Endothelial cell of umbilical vein (primary cell): Measurements from ENCODE around the gene AGBL4. TPM values are rescaled to one million over a fixed set of nuclear protein-coding genes. Genes with fewer than 3 reads are reported as not detected.

Experiments
- BruUV-seq: library from RNA; stranded (reverse); fragments of 400-500 nt; replicated peaks from 2 replicates; lab custom pipeline; 2021; lab: Mats Ljungman, UMichigan
- CTCF ChIA-PET: fragments of 300-600, 350-600 bp; sonication (Branson Sonifier 250); formaldehyde crosslinking; loops from one replicate; lab custom pipeline; 2021; ENCODE audit warnings: antibody characterized with exemption, inconsistent platforms; lab: Charles Lee
- POLR2A ChIA-PET: fragments of 300-600, 350-600 bp; sonication (Branson Sonifier 250); formaldehyde crosslinking; loops from one replicate; lab custom pipeline; 2021; ENCODE audit warnings: antibody characterized with exemption, inconsistent platforms; lab: Charles Lee
- DNase-seq: peaks from one replicate; pipeline ENCODE4 v3.0.0-alpha.2; 2011; ENCODE audit warnings: low read depth, low spot score
- FAIRE-seq: peaks from 2 replicates; lab custom pipeline; 2011; peaks lifted over from hg19 to GRCh38; lab: Jason Lieb, UNC
- H2AFZ ChIP-seq: 2 replicates; pipeline ENCODE4 v1.6.0; 2012; ENCODE audit warnings: low read depth, low read length, control low read depth, inconsistent platforms
- H3K27ac ChIP-seq: 2 replicates; pipeline ENCODE4 v1.5.1; 2011; ENCODE audit warnings: low read depth, mild to moderate bottlenecking, control low read depth, low read length, moderate library complexity; ENCODE audit not compliant: insufficient read depth
- H3K27me3 ChIP-seq, 2 experiments: 2 replicates each; pipeline versions ENCODE4 v1.6.0 to v1.6.1; 2011; ENCODE audit warnings: low read length in 2 of 2, mixed read lengths in 1 of 2; ENCODE audit not compliant: control insufficient read depth in 2 of 2, insufficient read depth in 2 of 2
- H3K36me3 ChIP-seq, 2 experiments: 2 replicates in 1 of 2; 3 replicates in 1 of 2; pipeline ENCODE4 v1.5.1; 2011; ENCODE audit warnings: low read length in 2 of 2, mild to moderate bottlenecking in 1 of 2, moderate library complexity in 1 of 2; ENCODE audit not compliant: control insufficient read depth in 2 of 2, insufficient read depth in 2 of 2; ENCODE audit errors: extremely low read depth in 1 of 2
- H3K4me1 ChIP-seq: 3 replicates; pipeline ENCODE4 v1.5.1; 2011; ENCODE audit warnings: mild to moderate bottlenecking, low read length; ENCODE audit not compliant: control insufficient read depth, insufficient read depth; ENCODE audit errors: extremely low read depth
- H3K4me2 ChIP-seq: 2 replicates; pipeline ENCODE4 v1.6.1; 2011; ENCODE audit warnings: low read length, control low read depth, mixed read lengths; ENCODE audit not compliant: insufficient read depth
- H3K4me3 ChIP-seq, 3 experiments: fragments of 200-600 bp in 1 of 3; sonication (generic), shearing (Covaris generic) in 1 of 3; replicated peaks in 1 of 3; 2 replicates each; pipeline ENCODE4 v1.5.1; 2011 to 2016; ENCODE audit warnings: control low read depth in 3 of 3, low read length in 3 of 3, mild to moderate bottlenecking in 2 of 3, inconsistent platforms in 1 of 3, low read depth in 1 of 3, moderate library complexity in 1 of 3; ENCODE audit not compliant: insufficient read depth in 1 of 3
- H3K79me2 ChIP-seq: 2 replicates; pipeline ENCODE4 v1.6.0; 2012; ENCODE audit warnings: low read length, inconsistent platforms; ENCODE audit not compliant: control insufficient read depth, insufficient read depth
- H3K9ac ChIP-seq: replicated peaks from 2 replicates; pipeline ENCODE3; 2011; ENCODE audit warnings: low read length, control low read depth; ENCODE audit not compliant: insufficient read depth; ENCODE audit errors: extremely low read depth
- H3K9me1 ChIP-seq: replicated peaks from 3 replicates; pipeline ENCODE4 v1.6.0; 2011; ENCODE audit warnings: mild to moderate bottlenecking, low read length; ENCODE audit not compliant: control insufficient read depth, insufficient read depth; ENCODE audit errors: extremely low read depth
- H3K9me3 ChIP-seq: replicated peaks from 2 replicates; pipeline ENCODE4 v1.5.1; 2012; ENCODE audit warnings: low read length, inconsistent platforms; ENCODE audit not compliant: control insufficient read depth, insufficient read depth
- H4K20me1 ChIP-seq: replicated peaks from 2 replicates; pipeline ENCODE3; 2011; ENCODE audit warnings: mild to moderate bottlenecking, low read length; ENCODE audit not compliant: control insufficient read depth, insufficient read depth; ENCODE audit errors: extremely low read depth
- CTCF ChIP-seq, 2 donors: IDR thresholded peaks; 1 replicate in 1 of 2; 2 replicates in 1 of 2; pipeline ENCODE4 v1.5.1; 2011; ENCODE audit warnings: low read length in 2 of 2, mild to moderate bottlenecking in 2 of 2, moderate library complexity in 2 of 2, control low read depth in 1 of 2, inconsistent platforms in 1 of 2, low read depth in 1 of 2; ENCODE audit not compliant: insufficient read depth in 1 of 2; ENCODE audit errors: extremely low read depth in 1 of 2
- EZH2 ChIP-seq: IDR thresholded peaks from 2 replicates; pipeline ENCODE4 v1.6.1; 2012; ENCODE audit warnings: borderline replicate concordance, low read depth, mild to moderate bottlenecking, moderate library complexity, low read length, inconsistent platforms; ENCODE audit not compliant: severe bottlenecking
- FOS ChIP-seq: IDR thresholded peaks from 2 replicates; pipeline ENCODE4 v1.6.1; 2011; ENCODE audit warnings: mild to moderate bottlenecking, low read length, moderate library complexity, borderline replicate concordance; ENCODE audit not compliant: insufficient read depth
- GATA2 ChIP-seq: IDR thresholded peaks from 2 replicates; pipeline ENCODE4 v1.7.0; 2011; ENCODE audit warnings: low read depth, mild to moderate bottlenecking, moderate library complexity, mixed read lengths, low read length; ENCODE audit not compliant: insufficient read length, insufficient read depth
- MYC ChIP-seq: IDR thresholded peaks from one replicate; pipeline ENCODE4 v1.6.1; 2011; ENCODE audit warnings: mild to moderate bottlenecking, low read depth, low read length
- dilution Hi-C: fragments of 300-500 bp; cut with MboI; formaldehyde crosslinking; loops from one replicate; pipeline ENCODE4 v1.15.0; 2019; ENCODE audit warnings: low sequenced_read_pairs; ENCODE audit not compliant: extremely low pct_ligation_motif_present
- intact Hi-C: fragments of 100-400 bp; cut with micrococcal nuclease; formaldehyde crosslinking; loops from one replicate; pipeline ENCODE4 v1.10.0; 2022
- polyA plus RNA-seq, 4 experiments: library from polyadenylated mRNA; depleted of rRNA in 3 of 4; stranded (reverse) in 3 of 4; unstranded in 1 of 4; fragments of >200 nt; gene quantifications; 2 replicates each; pipeline versions ENCODE4 v1.2.1 to v1.2.3, GENCODE V29; 2011 to 2012; ENCODE audit warnings: missing spikeins in 1 of 4
- total RNA-seq: library from RNA; stranded (reverse); gene quantifications from 2 replicates; pipeline ENCODE4 v1.2.3, GENCODE V29; 2021

AGBL4 gene
- total and polyA plus RNA-seq, 2 donors (not counting 3 experiments of a cell fraction or from before 2014, with no cell fraction given), result not detected

GRCh38 chr1:49125746-49126145 is 898.0 kb downstream of the AGBL4 start:
- no peaks in the 10 kb centered on the region for H3K9me1 ChIP-seq
- peaks cover 2% of the 10 kb centered on the region for H3K9me3 ChIP-seq
- DNase-seq, result no peak
- no peak overlapping the region for H2AFZ ChIP-seq
- no TSS peak for BruUV-seq
- H3K4me2 ChIP-seq, result no peak overlapping the region
- FAIRE-seq, result no peak
- ChIA-PET CTCF (no interaction called here), POLR2A (no interaction called here)
- no peak overlapping the region for H3K4me3 ChIP-seq
- TF ChIP-seq EZH2 (no peak), FOS (no peak), MYC (no peak), GATA2 (no peak), CTCF (IDR thresholded peaks at IDR 0.05; ENCODE audit: extremely low read depth in 1 of 2, insufficient read depth in 1 of 2, low read depth in 1 of 2, low read length in 2 of 2) (no peak)
- intact Hi-C loops, result no loop called here
- no peaks in the 10 kb centered on the region for H3K79me2 ChIP-seq
- H3K36me3 ChIP-seq, result no peaks in the 10 kb centered on the region
- no peaks in the 10 kb centered on the region for H4K20me1 ChIP-seq
- no peaks in the 10 kb centered on the region for H3K27me3 ChIP-seq
- no peak overlapping the region for H3K27ac ChIP-seq
- no peak overlapping the region for H3K9ac ChIP-seq
- dilution Hi-C loops, result no loop called here
- no peaks in the 10 kb centered on the region for H3K4me1 ChIP-seq

- no TSS peak for BruUV-seq
- Histone ChIP-seq H3K9me3 (peaks cover 1% of the 10 kb centered on the region), H3K9ac (no peak overlapping the region), H3K4me1 (no peaks in the 10 kb centered on the region), H3K4me3 (no peak overlapping the region), H4K20me1 (no peaks in the 10 kb centered on the region), H3K27me3 (no peaks in the 10 kb centered on the region), H3K27ac (no peak overlapping the region), H3K36me3 (no peaks in the 10 kb centered on the region), H3K9me1 (no peaks in the 10 kb centered on the region), H3K4me2 (no peak overlapping the region), H3K79me2 (no peaks in the 10 kb centered on the region), H2AFZ (no peak overlapping the region)
- FAIRE-seq (no peak), DNase-seq (no peak)
- TF ChIP-seq EZH2, result no peak
- intact Hi-C loops, result no loop called here
- ChIA-PET POLR2A (no interaction called here), CTCF (no interaction called here)
- dilution Hi-C loops, result no loop called here
These were observed 911.8 kb downstream of the AGBL4 start for GRCh38 chr1:49111931-49112330.
